GM19463 (cell line): ENCODE data around the gene PELO.
A peak's percentile ranks its signal among the peaks of the same experiment; 100 is the strongest.
"Not testable (repeated sequence)": the region's sequence is repeated elsewhere in the genome, so short reads cannot be mapped to it uniquely, and the experiment has no call there.

Source experiments
- ATAC-seq: cut with Tn5 transposase; IDR thresholded peaks from one replicate; pipeline ENCODE4 v1.9.1; 2021; ENCODE audit warnings: mild to moderate bottlenecking, moderate library complexity; ENCODE audit not compliant: unreplicated experiment

Gene PELO

GRCh38 chr5:52800394-52801213 is 12.9 kb downstream of the PELO start:
- ATAC-seq: peak; percentile 38

DNA sequence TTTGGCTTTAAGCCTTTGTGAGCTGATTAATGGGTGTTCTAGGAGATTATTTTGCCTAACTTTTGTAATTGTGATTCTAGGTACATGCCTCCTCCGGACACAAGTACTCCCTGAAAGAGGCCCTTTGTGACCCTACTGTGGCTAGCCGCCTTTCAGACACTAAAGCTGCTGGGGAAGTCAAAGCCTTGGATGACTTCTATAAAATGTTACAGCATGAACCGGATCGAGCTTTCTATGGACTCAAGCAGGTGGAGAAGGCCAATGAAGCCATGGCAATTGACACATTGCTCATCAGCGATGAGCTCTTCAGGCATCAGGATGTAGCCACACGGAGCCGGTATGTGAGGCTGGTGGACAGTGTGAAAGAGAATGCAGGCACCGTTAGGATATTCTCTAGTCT is 13.6 kb downstream of the PELO start:
- ATAC-seq: no peak

DNA sequence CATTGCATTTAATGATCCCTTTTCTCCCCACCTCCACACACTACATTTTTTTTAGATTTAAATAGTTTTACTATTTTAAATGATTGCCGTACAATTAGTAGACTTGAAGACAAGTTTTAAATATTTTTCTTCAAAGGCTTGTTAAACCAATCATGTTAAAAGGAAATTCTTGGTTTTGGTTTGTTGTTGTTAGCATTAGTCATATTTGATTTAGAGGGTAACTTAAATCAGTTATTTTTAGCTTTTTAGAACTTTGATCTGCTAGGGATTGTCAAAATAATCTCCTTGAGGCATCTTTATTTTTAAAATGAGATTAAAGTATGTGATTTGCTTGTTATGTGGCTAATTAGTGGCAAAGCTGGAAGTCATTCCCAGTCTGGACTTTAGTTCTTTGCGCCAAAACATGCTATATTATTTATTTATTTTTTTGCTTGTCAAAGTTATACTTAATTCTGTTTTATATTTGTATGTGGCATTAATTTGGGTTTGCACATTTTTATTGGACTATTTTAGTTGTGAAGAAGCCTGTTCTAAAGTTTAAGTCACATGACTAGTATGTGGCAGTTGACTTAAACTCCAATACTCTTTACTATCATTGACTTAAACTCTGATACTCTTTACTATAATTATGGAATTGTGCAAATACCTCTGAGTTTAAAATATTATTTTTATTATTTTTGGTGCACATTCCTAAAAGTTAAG is 14.7 kb downstream of the PELO start:
- ATAC-seq: no peak

DNA sequence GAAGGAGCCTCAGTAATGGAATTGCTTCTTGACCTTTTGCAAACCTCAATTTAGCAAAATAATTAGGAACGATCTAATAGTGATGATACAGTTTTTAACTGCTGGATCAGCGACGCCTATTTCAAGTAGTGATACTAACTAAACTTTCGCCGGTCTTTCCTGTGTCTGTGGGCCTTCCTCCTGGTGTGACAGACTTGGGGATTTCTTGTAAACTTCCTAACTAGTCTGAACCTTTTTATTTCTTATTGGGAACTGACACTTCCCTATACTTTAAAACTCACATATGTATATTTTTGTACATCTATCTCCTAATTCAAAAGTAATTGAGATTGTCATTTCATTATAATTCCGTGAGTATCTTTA is 15.2 kb downstream of the PELO start:
- ATAC-seq: no peak

- ATAC-seq: no peak
Observed at GRCh38 chr5:52804387-52804791, 16.7 kb downstream of the PELO start.

GRCh38 chr5:52804981-52805380 is 17.3 kb downstream of the PELO start:
- ATAC-seq: no peak

GRCh38 chr5:52805615-52806014 is 17.9 kb downstream of the PELO start:
- ATAC-seq: no peak

- no peak for ATAC-seq
Observed at GRCh38 chr5:52807037-52807436, 19.3 kb downstream of the PELO start.

GRCh38 chr5:52807723-52808122 is 20.0 kb downstream of the PELO start:
- no peak for ATAC-seq

DNA sequence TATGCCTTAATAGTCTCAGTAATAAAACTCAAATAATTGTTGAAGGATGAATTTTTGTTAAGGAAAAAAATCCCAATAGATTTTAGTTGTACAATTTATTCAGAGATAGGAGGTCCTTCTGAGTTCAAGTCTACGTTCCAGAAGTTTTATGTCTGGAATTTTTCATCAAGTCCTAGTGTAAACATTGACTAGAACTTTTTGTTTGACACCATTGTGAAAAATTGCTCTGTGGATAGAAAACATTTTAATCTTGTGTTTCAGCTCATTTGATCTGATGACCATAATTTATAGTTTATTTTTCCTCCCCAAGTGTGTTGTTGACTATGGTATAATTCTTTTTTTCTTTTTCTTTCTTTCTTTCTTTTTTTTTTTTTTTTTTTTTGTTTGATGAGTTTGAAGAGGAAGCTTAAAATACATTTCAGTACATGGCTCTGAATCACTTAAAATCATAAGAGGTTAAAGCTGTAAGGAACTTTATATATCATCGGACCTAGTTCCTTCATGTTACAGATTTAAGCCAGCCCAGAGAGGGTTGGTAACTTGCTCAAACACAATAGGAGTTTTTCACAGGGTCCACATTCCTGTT is 20.7 kb downstream of the PELO start:
- ATAC-seq: no peak

DNA sequence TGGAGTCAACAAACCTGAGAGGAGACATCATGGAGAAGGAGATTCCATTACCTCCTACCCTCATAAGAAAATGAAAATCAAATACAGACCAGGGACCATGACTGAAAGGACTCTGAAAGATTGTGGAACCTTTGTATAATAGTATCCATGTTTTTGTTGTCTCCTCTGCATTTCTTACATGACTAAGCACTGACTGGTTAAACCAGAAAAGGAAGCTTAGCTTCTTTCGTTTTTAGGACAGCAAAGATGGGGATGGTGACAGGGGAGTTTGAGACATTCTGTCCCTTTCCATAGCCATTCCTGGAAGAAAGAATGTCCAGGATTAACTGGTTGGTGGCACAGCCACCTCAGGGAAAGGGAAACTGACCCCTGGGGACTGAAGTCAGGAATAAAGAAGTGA is 22.2 kb downstream of the PELO start:
- no peak for ATAC-seq

DNA sequence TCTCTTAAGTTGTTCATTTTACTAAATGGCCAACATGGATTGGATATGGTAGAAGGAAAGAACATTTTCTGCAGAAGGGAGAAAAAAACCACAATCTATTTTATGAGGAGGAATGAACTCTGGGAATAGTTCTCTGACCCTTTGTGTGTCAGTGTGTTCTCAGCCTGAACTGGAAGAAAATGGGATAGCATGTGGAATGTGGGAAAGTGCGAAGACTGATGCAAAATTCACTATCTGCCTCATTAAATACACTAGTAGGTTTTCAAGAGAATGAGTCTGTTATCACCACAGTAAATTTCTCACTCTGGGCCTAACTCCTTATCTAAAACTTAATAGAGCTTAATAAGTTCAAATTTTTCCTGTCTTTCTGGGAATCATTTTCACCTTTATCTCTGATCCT is 22.7 kb downstream of the PELO start:
- ATAC-seq: no peak

DNA sequence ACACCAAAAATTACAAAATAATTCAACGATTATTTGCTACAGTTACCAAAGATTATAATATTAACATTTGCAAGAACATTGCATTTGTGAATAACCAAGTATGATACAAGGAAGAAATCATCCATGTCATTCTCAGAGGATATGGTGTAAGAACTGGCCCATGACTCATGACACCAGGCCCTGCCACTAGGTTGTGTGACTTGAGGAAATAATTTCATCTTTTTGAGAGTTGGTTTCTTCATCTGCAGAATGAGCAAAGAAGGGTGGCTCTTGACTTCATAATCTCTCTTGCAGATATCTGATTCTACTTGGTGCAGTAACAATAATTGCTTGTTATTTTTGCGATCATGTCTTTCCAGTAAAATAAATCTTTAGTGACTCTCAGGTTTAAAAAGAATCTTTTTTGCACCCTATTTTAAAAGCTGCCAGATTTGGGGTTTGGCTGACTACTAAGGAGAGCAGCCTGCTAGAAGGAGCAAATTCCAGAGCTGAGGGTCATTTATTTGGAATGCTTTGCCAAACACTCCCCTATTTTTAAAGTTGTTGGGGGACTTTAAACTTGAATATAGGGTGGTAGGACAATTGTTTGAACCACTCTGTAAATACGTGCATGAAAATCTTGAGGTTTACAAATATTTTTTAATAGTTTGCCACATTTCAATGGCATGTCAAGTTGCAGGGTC is 23.5 kb downstream of the PELO start:
- ATAC-seq: no peak

DNA sequence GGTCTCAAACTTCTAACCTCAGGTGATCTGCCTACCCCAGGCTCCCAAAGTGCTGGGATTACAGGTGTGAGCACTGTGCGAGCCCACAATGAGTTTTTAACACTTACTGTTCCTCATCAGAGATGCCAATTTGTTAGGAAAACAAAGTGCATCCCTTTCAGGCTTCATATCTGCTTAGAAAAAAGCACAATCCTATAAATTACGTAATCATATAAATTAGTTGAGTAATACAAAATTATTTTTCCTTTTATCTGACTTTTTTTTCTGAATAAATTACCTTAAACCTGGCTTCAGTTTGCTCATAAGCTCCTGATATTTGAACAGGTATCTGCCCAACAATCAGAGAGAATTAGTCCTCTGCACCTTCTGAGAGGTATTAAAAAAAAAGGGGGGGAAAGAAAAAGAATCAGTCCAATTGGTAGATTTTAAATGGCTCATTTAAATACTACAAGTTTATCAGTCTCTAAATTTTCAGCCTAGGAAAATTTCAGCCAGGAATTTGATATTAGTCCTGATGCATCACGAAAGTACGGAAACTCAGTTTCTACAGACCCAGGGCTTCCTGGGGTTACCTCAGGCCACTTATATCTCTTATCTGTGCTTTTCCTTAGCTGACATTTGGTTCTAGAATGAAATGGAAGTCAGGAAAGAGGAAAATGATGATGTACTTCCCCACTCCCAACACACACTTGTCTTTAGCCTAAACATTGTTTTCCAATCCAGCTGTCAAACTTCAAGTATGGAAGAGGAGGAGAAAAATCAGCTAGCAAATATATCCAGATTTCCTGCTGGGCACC is 26.8 kb downstream of the PELO start:
- ATAC-seq: no peak

- no peak for ATAC-seq
Observed at GRCh38 chr5:52817818-52818217, 30.1 kb downstream of the PELO start.

GRCh38 chr5:52818360-52818759 is 30.6 kb downstream of the PELO start:
- no peak for ATAC-seq

DNA sequence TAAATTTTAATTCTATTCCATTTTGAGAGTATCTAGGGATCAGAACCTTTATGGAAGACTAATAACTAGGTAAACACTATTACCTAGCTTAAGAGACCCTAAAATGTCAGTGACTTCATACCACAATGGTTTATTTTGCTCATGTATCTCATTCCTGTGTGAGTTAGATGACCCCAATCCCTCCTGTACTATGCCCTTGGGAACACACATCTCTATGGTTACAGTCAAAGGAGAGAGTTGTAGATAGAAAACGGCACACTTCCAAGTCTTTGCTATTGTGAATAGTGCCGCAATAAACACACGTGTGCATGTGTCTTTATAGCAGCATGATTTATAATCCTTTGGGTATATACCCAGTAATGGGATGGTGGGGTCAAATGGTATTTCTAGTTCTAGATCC is 31.1 kb downstream of the PELO start:
- ATAC-seq: not testable (repeated sequence)

DNA sequence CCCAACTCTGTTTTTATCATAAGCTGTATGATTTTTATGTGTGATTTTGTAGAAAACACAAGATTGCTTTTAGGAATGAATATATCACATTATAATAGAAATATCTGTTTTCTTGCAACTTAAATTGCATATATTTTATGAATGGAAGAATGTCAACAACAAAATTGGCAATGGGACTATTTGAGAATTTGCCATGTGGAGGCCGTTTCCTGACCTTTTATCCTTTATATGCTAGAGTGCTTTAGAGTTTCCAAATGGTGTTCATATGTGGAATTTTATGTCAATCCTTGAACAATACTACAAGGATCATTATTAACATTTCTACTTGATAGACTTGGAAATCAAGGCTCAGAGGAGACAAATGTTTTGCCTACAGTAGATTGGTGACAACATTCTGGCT is 34.2 kb downstream of the PELO start:
- no peak for ATAC-seq

GRCh38 chr5:52822437-52822836 is 34.7 kb downstream of the PELO start:
- no peak for ATAC-seq

DNA sequence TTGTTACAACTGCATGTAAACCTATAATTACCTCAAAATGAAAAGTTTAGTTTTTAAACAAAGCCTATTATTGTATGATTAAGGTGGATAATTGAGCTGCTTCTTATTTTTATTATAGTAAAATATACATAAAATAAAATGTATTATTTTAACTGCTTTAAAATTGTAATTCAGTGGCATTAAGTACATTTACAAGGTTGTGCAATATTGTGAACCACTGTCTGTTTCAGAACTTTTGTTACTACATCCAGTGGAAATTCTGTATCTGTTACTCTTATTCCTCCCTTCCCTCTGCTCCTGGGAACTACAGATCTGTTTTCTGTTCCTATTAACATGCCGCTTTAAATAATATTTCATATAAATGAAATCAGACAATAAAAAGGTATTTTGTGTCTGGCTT is 37.1 kb downstream of the PELO start:
- ATAC-seq: no peak

- peak; percentile 93 for ATAC-seq
Observed at GRCh38 chr5:52825826-52826225, 38.1 kb downstream of the PELO start.
